Measurements from ENCODE around the gene DDX46.

- TF ChIP-seq CTCF (IDR thresholded peaks at IDR 0.05): no peak
- no peak for TF ChIP-seq POLR2A (IDR thresholded peaks at IDR 0.05)
Measured at GRCh38 chr5:134803821-134804220, 45.2 kb downstream of the DDX46 start.

All from sigmoid colon (tissue), 3 donors.